ENCODE measurements around the gene IL23R. TPM values are rescaled to one million over a fixed set of nuclear protein-coding genes. Genes with fewer than 3 reads are reported as not detected.

IL23R gene
- total and polyA plus RNA-seq, 10 donors, result 0.07 to 1.2 (median 0.67) TPM; not detected in 2

DNA sequence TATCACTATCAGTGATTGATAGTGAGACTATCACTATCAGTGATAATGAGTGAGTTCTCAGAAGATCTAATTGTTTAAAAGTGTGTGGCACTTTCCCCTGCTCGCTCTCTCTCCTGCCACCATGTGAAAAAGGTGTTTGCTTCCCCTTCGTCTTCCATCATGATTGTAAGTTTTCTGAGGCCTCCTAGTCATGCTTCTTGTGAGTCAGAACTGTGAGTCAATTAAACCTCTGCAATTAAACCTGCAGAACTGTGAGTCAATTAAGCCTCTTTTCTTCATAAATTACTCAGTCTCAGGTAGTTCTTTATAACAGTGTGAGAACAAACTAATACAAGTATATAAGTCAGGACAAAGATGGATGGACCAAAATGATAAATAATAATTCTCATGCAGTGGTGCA lies 7.0 kb upstream of the IL23R start:
- intact Hi-C loops (cut with DNase I; ENCODE audit: low total_unique reads), result no loop called here
- Histone ChIP-seq H3K36me3 (no peaks in the 10 kb centered on the region), H3K27ac (no peak overlapping the region), H3K4me3 (no peak overlapping the region), H3K9me3 (no peaks in the 10 kb centered on the region), H3K27me3 (replicated peaks in 1 of 7) (peaks cover 0 to 10% (median 0%) of the 10 kb centered on the region in 7 donors), H3K4me1 (no peaks in the 10 kb centered on the region)
- TF ChIP-seq POLR2AphosphoS5 (IDR thresholded peaks at IDR 0.05) (no peak), POLR2A (IDR thresholded peaks at IDR 0.05) (no peak)
- TF ChIP-seq, protein P1, sequence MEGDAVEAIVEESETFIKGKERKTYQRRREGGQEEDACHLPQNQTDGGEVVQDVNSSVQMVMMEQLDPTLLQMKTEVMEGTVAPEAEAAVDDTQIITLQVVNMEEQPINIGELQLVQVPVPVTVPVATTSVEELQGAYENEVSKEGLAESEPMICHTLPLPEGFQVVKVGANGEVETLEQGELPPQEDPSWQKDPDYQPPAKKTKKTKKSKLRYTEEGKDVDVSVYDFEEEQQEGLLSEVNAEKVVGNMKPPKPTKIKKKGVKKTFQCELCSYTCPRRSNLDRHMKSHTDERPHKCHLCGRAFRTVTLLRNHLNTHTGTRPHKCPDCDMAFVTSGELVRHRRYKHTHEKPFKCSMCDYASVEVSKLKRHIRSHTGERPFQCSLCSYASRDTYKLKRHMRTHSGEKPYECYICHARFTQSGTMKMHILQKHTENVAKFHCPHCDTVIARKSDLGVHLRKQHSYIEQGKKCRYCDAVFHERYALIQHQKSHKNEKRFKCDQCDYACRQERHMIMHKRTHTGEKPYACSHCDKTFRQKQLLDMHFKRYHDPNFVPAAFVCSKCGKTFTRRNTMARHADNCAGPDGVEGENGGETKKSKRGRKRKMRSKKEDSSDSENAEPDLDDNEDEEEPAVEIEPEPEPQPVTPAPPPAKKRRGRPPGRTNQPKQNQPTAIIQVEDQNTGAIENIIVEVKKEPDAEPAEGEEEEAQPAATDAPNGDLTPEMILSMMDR (IDR thresholded peaks at IDR 0.05 in 8 of 11, conservative IDR thresholded peaks at IDR 0.05 in 3 of 11), result no peak
- no peak for DNase-seq
- WGBS, 5 donors, result 65 to 78% (median 70%) methylated on average over 2 of the region's 2 CpGs

DNA sequence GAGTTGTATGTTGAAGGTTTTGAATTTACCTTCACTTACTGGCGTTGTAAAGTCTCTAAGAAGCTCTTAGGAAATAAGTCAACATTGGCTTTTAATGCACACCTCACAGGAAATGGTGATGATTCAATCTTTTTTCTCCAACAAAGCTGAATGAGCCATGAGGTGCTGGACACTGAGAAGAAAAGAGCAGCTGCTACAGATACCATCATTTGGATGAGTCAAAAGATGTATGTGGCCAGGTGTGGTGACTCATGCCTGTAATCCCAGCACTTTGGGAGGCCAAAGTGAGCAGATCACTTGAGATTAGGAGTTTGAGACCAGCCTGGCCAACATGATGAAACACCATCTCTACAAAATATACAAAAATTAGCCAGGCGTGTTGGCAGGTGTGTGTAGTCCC lies 3.3 kb upstream of the IL23R start:
- intact Hi-C loops (cut with DNase I; ENCODE audit: low total_unique reads), result no loop called here
- DNase-seq, result no peak
- Histone ChIP-seq H3K36me3 (no peaks in the 10 kb centered on the region), H3K27me3 (replicated peaks in 1 of 7) (no peaks in the 10 kb centered on the region), H3K27ac (no peak overlapping the region), H3K9me3 (no peaks in the 10 kb centered on the region), H3K4me1 (no peaks in the 10 kb centered on the region), H3K4me3 (no peak overlapping the region)
- TF ChIP-seq, protein P1 (IDR thresholded peaks at IDR 0.05 in 8 of 11, conservative IDR thresholded peaks at IDR 0.05 in 3 of 11), result no peak
- TF ChIP-seq POLR2A (IDR thresholded peaks at IDR 0.05), result no peak
- TF ChIP-seq POLR2AphosphoS5 (IDR thresholded peaks at IDR 0.05), result no peak
- WGBS, 5 donors, result 56 to 86% (median 79%) methylated on average over 2 of the region's 2 CpGs

- Histone ChIP-seq H3K9me3 (no peaks in the 10 kb centered on the region), H3K4me1 (peaks cover 0 to 7% (median 0%) of the 10 kb centered on the region in 6 donors), H3K27me3 (replicated peaks in 1 of 7) (no peaks in the 10 kb centered on the region), H3K4me3 (no peak overlapping the region), H3K27ac (no peak overlapping the region), H3K36me3 (no peaks in the 10 kb centered on the region)
- 92 to 94% (median 92%) methylated on average over 4 of the region's 4 CpGs for WGBS, 5 donors
- no peak for DNase-seq
- intact Hi-C loops (cut with DNase I; ENCODE audit: low total_unique reads), result no loop called here
- TF ChIP-seq POLR2A (IDR thresholded peaks at IDR 0.05) (no peak), POLR2AphosphoS5 (IDR thresholded peaks at IDR 0.05) (no peak)
- TF ChIP-seq, protein P1 (IDR thresholded peaks at IDR 0.05 in 8 of 11, conservative IDR thresholded peaks at IDR 0.05 in 3 of 11), result no peak
These were observed 699 bp upstream of the IL23R start for GRCh38 chr1:67165468-67166041.

GRCh38 chr1:67169496-67169895 lies 3.2 kb downstream of the IL23R start:
- TF ChIP-seq POLR2AphosphoS5 (IDR thresholded peaks at IDR 0.05) (no peak), POLR2A (IDR thresholded peaks at IDR 0.05) (no peak)
- TF ChIP-seq, protein P1 (IDR thresholded peaks at IDR 0.05 in 8 of 11, conservative IDR thresholded peaks at IDR 0.05 in 3 of 11), result no peak
- Histone ChIP-seq H3K27ac (no peak overlapping the region), H3K9me3 (no peaks in the 10 kb centered on the region), H3K27me3 (replicated peaks in 1 of 7) (no peaks in the 10 kb centered on the region), H3K4me1 (peaks cover 0 to 28% (median 6%) of the 10 kb centered on the region in 6 donors), H3K4me3 (no peak overlapping the region), H3K36me3 (no peaks in the 10 kb centered on the region)
- DNase-seq, result no peak
- intact Hi-C loops (cut with DNase I; ENCODE audit: low total_unique reads), result no loop called here
- WGBS, 5 donors, result 87 to 95% (median 90%) methylated on average over 2 of the region's 2 CpGs

Measured in spleen (tissue), 11 donors.